T-helper 2 cell (primary cell): Measurements from ENCODE around the gene ZMYND8.
"Not testable (repeated sequence)": the region's sequence is repeated elsewhere in the genome, so short reads cannot be mapped to it uniquely, and the experiment has no call there.

Experiments used
- DNase-seq, 5 experiments: peaks; one replicate each; pipeline versions ENCODE4 v3.0.0 to v3.0.0-alpha.2; 2012 to 2022

The ZMYND8 gene

GRCh38 chr20:47222468-47223119, 133.9 kb downstream of the ZMYND8 start:
- no peak for DNase-seq

GRCh38 chr20:47221036-47221625, 135.4 kb downstream of the ZMYND8 start:
- DNase-seq, result no peak

- DNase-seq, result peak in 3 of 5 experiments; percentile 18 to 42 (median 42)
Observed at GRCh38 chr20:47220161-47220582, 136.3 kb downstream of the ZMYND8 start.

GRCh38 chr20:47217482-47218446, 138.7 kb downstream of the ZMYND8 start:
- DNase-seq, result no peak

- no peak for DNase-seq
Observed at GRCh38 chr20:47216819-47217410, 139.6 kb downstream of the ZMYND8 start.

- no peak for DNase-seq
Observed at GRCh38 chr20:47215653-47216397, 140.7 kb downstream of the ZMYND8 start.

GRCh38 chr20:47213966-47214365, 142.5 kb downstream of the ZMYND8 start:
- DNase-seq, result no peak

GRCh38 chr20:47212606-47213207, 143.8 kb downstream of the ZMYND8 start:
- DNase-seq, result no peak

- no peak for DNase-seq
Observed at GRCh38 chr20:47211036-47211435, 145.5 kb downstream of the ZMYND8 start.

- no peak for DNase-seq
Observed at GRCh38 chr20:47210470-47210869, 146.0 kb downstream of the ZMYND8 start.

- DNase-seq, result no peak
Observed at GRCh38 chr20:47209982-47210381, 146.5 kb downstream of the ZMYND8 start.

- no peak for DNase-seq
Observed at GRCh38 chr20:47208534-47209174, 147.8 kb downstream of the ZMYND8 start.

GRCh38 chr20:47206962-47207641, 149.4 kb downstream of the ZMYND8 start:
- DNase-seq, result no peak

- not testable (repeated sequence) for DNase-seq
Observed at GRCh38 chr20:47206552-47206951, 149.9 kb downstream of the ZMYND8 start.

GRCh38 chr20:47205577-47206123, 150.8 kb downstream of the ZMYND8 start:
- DNase-seq, result peak in 1 of 5 experiments; percentile 11

GRCh38 chr20:47204850-47205122, 151.7 kb downstream of the ZMYND8 start:
- DNase-seq, result not testable (repeated sequence)

- no peak for DNase-seq
Observed at GRCh38 chr20:47204008-47204849, 152.3 kb downstream of the ZMYND8 start.

- DNase-seq, result no peak
Observed at GRCh38 chr20:47202733-47203667, 153.5 kb downstream of the ZMYND8 start.
